ENCODE results near the gene DTL. TPM values are rescaled to one million over a fixed set of nuclear protein-coding genes. Genes with fewer than 3 reads are reported as not detected.

The DTL gene
- polyA plus RNA-seq, 3 donors = 19.0 to 23.7 (median 23.1) TPM

Other genes starting within 250 kb of the DTL start
- gene LPGAT1, start 205.0 kb upstream of the DTL start, polyA plus RNA-seq (ENCODE audit: insufficient read length in 3 of 3) = 10 to 100 TPM; 24.4 to 26.0 (median 25.6) TPM
- gene INTS7, start 191 bp upstream of the DTL start, polyA plus RNA-seq (ENCODE audit: insufficient read length in 3 of 3) = 10 to 100 TPM; 19.5 to 21.6 (median 21.1) TPM
- 10 to 100 TPM; 40.7 to 41.3 (median 41.1) TPM for gene PPP2R5A, start 249.7 kb downstream of the DTL start, polyA plus RNA-seq (ENCODE audit: insufficient read length in 3 of 3)

Data from right renal cortex interstitium (tissue), 3 donors.